ENCODE measurements around the gene SAFB. TPM values are rescaled to one million over a fixed set of nuclear protein-coding genes. Genes with fewer than 3 reads are reported as not detected.

The SAFB gene
- total and polyA plus RNA-seq, 2 of the 13 experiments (the other 11 are each of a cell fraction or from before 2014, with no cell fraction given), result 21.0 to 28.4 TPM

DNA sequence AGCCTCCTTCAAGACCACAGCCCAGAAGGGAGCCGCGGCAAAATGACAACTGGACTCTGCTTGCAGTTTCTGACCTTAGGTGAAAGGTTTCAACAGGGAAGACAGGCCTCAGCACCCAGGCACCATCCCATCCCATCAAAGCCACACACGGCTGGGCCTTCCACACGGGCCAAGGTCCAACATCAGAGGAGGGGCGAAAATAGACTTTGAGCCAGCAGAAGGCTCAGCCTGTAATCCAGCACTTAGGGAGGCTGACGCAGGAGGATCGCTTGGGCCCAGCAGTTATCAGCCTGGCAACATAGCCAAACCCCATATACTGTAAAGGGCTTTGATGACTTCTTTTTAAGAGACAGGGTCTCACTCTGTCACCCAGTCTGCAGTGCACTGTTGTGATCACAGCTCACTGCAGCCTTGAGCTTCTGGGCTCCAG is 28.3 kb upstream of the SAFB start (continued):
- TF ChIP-seq RNF2 (conservative IDR thresholded peaks at IDR 0.05; ENCODE audit: low read depth) (no peak), ARNTL (CRISPR knock-in tag; IDR thresholded peaks at IDR 0.05) (0 out of 2 replicates have a peak, but pooled peaks have one; percentile 58), ZNF292 (CRISPR knock-in tag; IDR thresholded peaks at IDR 0.05; ENCODE audit: borderline replicate concordance, low read depth) (peak; percentile 83; the same call in 1 of the 2 replicates), YY1 (IDR thresholded peaks at IDR 0.05; ENCODE audit: insufficient read depth, insufficient replicate concordance, low read depth, low read length) (no peak), TBP (CRISPR knock-in tag; IDR thresholded peaks at IDR 0.05) (no peak), NFYC (CRISPR knock-in tag; IDR thresholded peaks at IDR 0.05) (no peak), GATAD2A (CRISPR knock-in tag; IDR thresholded peaks at IDR 0.05) (peak; percentile 86), ZNF510 (CRISPR knock-in tag; IDR thresholded peaks at IDR 0.05; ENCODE audit: low read depth) (no peak), ZNF205 (CRISPR knock-in tag; IDR thresholded peaks at IDR 0.05) (peak; percentile 48; the same call in 1 of the 2 replicates), SCMH1 (CRISPR knock-in tag; IDR thresholded peaks at IDR 0.05; ENCODE audit: borderline replicate concordance) (no peak), ZNF558 (CRISPR knock-in tag; IDR thresholded peaks at IDR 0.05; ENCODE audit: borderline replicate concordance) (no peak), HOXA9 (CRISPR knock-in tag; IDR thresholded peaks at IDR 0.05; ENCODE audit: borderline replicate concordance) (no peak), ZNF816 (CRISPR knock-in tag; IDR thresholded peaks at IDR 0.05; ENCODE audit: borderline replicate concordance) (no peak), ZNF484 (CRISPR knock-in tag; IDR thresholded peaks at IDR 0.05; ENCODE audit: borderline replicate concordance, low read depth) (no peak), YEATS2 (CRISPR knock-in tag; IDR thresholded peaks at IDR 0.05; ENCODE audit: borderline replicate concordance) (peak; percentile 64; the same call in 1 of the 2 replicates), CBX1 (IDR thresholded peaks at IDR 0.05; ENCODE audit: low read depth) (no peak), TP53 (CRISPR knock-in tag; conservative IDR thresholded peaks at IDR 0.05) (no peak)
- TF ChIP-seq, protein P1, sequence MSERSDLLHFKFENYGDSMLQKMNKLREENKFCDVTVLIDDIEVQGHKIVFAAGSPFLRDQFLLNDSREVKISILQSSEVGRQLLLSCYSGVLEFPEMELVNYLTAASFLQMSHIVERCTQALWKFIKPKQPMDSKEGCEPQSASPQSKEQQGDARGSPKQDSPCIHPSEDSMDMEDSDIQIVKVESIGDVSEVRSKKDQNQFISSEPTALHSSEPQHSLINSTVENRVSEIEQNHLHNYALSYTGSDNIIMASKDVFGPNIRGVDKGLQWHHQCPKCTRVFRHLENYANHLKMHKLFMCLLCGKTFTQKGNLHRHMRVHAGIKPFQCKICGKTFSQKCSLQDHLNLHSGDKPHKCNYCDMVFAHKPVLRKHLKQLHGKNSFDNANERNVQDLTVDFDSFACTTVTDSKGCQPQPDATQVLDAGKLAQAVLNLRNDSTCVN (CRISPR knock-in tag; IDR thresholded peaks at IDR 0.05; ENCODE audit: borderline replicate concordance), result no peak
- TF ChIP-seq, protein P2, sequence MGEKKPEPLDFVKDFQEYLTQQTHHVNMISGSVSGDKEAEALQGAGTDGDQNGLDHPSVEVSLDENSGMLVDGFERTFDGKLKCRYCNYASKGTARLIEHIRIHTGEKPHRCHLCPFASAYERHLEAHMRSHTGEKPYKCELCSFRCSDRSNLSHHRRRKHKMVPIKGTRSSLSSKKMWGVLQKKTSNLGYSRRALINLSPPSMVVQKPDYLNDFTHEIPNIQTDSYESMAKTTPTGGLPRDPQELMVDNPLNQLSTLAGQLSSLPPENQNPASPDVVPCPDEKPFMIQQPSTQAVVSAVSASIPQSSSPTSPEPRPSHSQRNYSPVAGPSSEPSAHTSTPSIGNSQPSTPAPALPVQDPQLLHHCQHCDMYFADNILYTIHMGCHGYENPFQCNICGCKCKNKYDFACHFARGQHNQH (CRISPR knock-in tag; IDR thresholded peaks at IDR 0.05), result peak; percentile 69; the same call in 1 of the 2 replicates
- TF ChIP-seq, protein P3, sequence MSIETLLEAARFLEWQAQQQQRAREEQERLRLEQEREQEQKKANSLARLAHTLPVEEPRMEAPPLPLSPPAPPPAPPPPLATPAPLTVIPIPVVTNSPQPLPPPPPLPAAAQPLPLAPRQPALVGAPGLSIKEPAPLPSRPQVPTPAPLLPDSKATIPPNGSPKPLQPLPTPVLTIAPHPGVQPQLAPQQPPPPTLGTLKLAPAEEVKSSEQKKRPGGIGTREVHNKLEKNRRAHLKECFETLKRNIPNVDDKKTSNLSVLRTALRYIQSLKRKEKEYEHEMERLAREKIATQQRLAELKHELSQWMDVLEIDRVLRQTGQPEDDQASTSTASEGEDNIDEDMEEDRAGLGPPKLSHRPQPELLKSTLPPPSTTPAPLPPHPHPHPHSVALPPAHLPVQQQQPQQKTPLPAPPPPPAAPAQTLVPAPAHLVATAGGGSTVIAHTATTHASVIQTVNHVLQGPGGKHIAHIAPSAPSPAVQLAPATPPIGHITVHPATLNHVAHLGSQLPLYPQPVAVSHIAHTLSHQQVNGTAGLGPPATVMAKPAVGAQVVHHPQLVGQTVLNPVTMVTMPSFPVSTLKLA (IDR thresholded peaks at IDR 0.05), result no peak
- TF ChIP-seq, protein P4, sequence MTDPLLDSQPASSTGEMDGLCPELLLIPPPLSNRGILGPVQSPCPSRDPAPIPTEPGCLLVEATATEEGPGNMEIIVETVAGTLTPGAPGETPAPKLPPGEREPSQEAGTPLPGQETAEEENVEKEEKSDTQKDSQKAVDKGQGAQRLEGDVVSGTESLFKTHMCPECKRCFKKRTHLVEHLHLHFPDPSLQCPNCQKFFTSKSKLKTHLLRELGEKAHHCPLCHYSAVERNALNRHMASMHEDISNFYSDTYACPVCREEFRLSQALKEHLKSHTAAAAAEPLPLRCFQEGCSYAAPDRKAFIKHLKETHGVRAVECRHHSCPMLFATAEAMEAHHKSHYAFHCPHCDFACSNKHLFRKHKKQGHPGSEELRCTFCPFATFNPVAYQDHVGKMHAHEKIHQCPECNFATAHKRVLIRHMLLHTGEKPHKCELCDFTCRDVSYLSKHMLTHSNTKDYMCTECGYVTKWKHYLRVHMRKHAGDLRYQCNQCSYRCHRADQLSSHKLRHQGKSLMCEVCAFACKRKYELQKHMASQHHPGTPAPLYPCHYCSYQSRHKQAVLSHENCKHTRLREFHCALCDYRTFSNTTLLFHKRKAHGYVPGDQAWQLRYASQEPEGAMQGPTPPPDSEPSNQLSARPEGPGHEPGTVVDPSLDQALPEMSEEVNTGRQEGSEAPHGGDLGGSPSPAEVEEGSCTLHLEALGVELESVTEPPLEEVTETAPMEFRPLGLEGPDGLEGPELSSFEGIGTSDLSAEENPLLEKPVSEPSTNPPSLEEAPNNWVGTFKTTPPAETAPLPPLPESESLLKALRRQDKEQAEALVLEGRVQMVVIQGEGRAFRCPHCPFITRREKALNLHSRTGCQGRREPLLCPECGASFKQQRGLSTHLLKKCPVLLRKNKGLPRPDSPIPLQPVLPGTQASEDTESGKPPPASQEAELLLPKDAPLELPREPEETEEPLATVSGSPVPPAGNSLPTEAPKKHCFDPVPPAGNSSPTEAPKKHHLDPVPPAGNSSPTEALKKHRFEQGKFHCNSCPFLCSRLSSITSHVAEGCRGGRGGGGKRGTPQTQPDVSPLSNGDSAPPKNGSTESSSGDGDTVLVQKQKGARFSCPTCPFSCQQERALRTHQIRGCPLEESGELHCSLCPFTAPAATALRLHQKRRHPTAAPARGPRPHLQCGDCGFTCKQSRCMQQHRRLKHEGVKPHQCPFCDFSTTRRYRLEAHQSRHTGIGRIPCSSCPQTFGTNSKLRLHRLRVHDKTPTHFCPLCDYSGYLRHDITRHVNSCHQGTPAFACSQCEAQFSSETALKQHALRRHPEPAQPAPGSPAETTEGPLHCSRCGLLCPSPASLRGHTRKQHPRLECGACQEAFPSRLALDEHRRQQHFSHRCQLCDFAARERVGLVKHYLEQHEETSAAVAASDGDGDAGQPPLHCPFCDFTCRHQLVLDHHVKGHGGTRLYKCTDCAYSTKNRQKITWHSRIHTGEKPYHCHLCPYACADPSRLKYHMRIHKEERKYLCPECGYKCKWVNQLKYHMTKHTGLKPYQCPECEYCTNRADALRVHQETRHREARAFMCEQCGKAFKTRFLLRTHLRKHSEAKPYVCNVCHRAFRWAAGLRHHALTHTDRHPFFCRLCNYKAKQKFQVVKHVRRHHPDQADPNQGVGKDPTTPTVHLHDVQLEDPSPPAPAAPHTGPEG (CRISPR knock-in tag; IDR thresholded peaks at IDR 0.05), result no peak
